ENCODE data around the gene ABCG8. TPM values are rescaled to one million over a fixed set of nuclear protein-coding genes. Genes with fewer than 3 reads are reported as not detected.

Gene ABCG8
- total and polyA plus RNA-seq, 2 donors (not counting 1 experiment from before 2014, with no cell fraction given), result not detected

- H2AFZ ChIP-seq (ENCODE audit: insufficient read depth, low read depth, low read length, poor library complexity, severe bottlenecking), result no peak overlapping the region
Measured at GRCh38 chr2:43872151-43872550, 33.4 kb downstream of the ABCG8 start.

More at GRCh38 chr2:43872151-43872550, 33.4 kb downstream of the ABCG8 start:
- no peak for DNase-seq
- Mint-ChIP-seq H3K27me3 (peaks cover 29% of the 10 kb centered on the region), H3K27ac (no peak overlapping the region), H3K9me3 (ENCODE audit: insufficient read depth) (no peaks in the 10 kb centered on the region), H3K4me3 (no peak overlapping the region), H3K4me1 (no peaks in the 10 kb centered on the region)
- H3K9ac ChIP-seq (ENCODE audit: low read length), result no peak overlapping the region
- H3K27me3 ChIP-seq (replicated peaks in 1 of 4; ENCODE audit: control extremely low read depth in 1 of 4, control insufficient read depth in 3 of 4, insufficient read depth in 4 of 4, low read length in 3 of 4), result peaks cover 0 to 6% (median 2%) of the 10 kb centered on the region in 4 experiments
- no peak for TF ChIP-seq CTCF (IDR thresholded peaks at IDR 0.05)
- no peak for TF ChIP-seq EZH2 (IDR thresholded peaks at IDR 0.05; ENCODE audit: borderline replicate concordance, insufficient read depth, low read depth, low read length, poor library complexity, severe bottlenecking)
- CTCF ChIA-PET, result no interaction called here
- intact Hi-C loops (cut with micrococcal nuclease), result no loop called here
- no peaks in the 10 kb centered on the region for H3K9me3 ChIP-seq (ENCODE audit: control extremely low read depth in 1 of 3, control insufficient read depth in 2 of 3, insufficient read depth in 1 of 3, low read length in 2 of 3)
- H3K36me3 ChIP-seq (replicated peaks in 1 of 2; ENCODE audit: control extremely low read depth in 1 of 2, control insufficient read depth in 1 of 2, extremely low read depth in 1 of 2, insufficient read depth in 2 of 2, low read length in 1 of 2), result no peaks in the 10 kb centered on the region
- no peak overlapping the region for H3K27ac ChIP-seq (ENCODE audit: low read length in 2 of 2)
- H3K4me2 ChIP-seq (replicated peaks; ENCODE audit: low read depth, low read length, poor library complexity, severe bottlenecking), result no peak overlapping the region
- H4K20me1 ChIP-seq (ENCODE audit: control insufficient read depth, insufficient read depth, low read length, poor library complexity, severe bottlenecking), result no peaks in the 10 kb centered on the region
- ATAC-seq (ENCODE audit: low read depth), result no peak
- no peak overlapping the region for H3K4me3 ChIP-seq (ENCODE audit: control extremely low read depth in 1 of 5, extremely low read depth in 1 of 5, insufficient read depth in 1 of 5, low read depth in 2 of 5, low read length in 4 of 5)
- 92% methylated on average over 4 of the region's 12 CpGs for WGBS (ENCODE audit: insufficient coverage)
- POLR2A ChIA-PET, result no interaction called here
- no peaks in the 10 kb centered on the region for H3K79me2 ChIP-seq (ENCODE audit: control insufficient read depth, insufficient read depth, low read length)
- no peaks in the 10 kb centered on the region for H3K4me1 ChIP-seq (ENCODE audit: control insufficient read depth in 2 of 2, insufficient read depth in 2 of 2, low read length in 2 of 2)

Measured in B cell (primary cell).